MG63 (cell line): Measurements from ENCODE around the gene DTNB. TPM values are rescaled to one million over a fixed set of nuclear protein-coding genes. Genes with fewer than 3 reads are reported as not detected.
"Not testable (repeated sequence)": the region's sequence is repeated elsewhere in the genome, so short reads cannot be mapped to it uniquely, and the experiment has no call there.

Experiments
- DNase-seq: peaks from one replicate; pipeline ENCODE4 v3.0.0-alpha.2; 2020
- H3K27me3 ChIP-seq: fragments of 250-450 bp; sonication (Bioruptor Pico); 2 replicates; pipeline ENCODE4 v1.5.1; 2020; ENCODE audit warnings: mild to moderate bottlenecking, moderate library complexity
- H3K36me3 ChIP-seq: fragments of 250-450 bp; sonication (Bioruptor Pico); 2 replicates; pipeline ENCODE4 v1.5.1; 2020; ENCODE audit warnings: mild to moderate bottlenecking, moderate library complexity
- H3K4me3 ChIP-seq: fragments of 250-450 bp; sonication (Bioruptor Pico); 2 replicates; pipeline ENCODE4 v1.5.1; 2020; ENCODE audit warnings: mild to moderate bottlenecking, moderate library complexity
- H3K9me3 ChIP-seq: fragments of 250-450 bp; sonication (Bioruptor Pico); 2 replicates; pipeline ENCODE4 v1.5.1; 2020; ENCODE audit warnings: mild to moderate bottlenecking, moderate library complexity
- total RNA-seq: library from RNA; depleted of rRNA; stranded (reverse); fragments of >200 nt; shearing (Covaris generic); gene quantifications from 2 replicates; pipeline ENCODE4 v1.2.3, GENCODE V29; 2014; ENCODE audit warnings: low replicate concordance; rRNA removed

Gene DTNB
- total RNA-seq, result 8.2 and 56.7 TPM in 2 replicates

- peak within 1 kb of the TSS; percentile 62 for H3K4me3 ChIP-seq
- no peaks in the 10 kb centered on the region for H3K9me3 ChIP-seq
- H3K27me3 ChIP-seq, result no peaks in the 10 kb centered on the region
- peak; percentile 89 for DNase-seq
- H3K36me3 ChIP-seq, result no peaks in the 10 kb centered on the region
Measured at GRCh38 chr2:25673300-25674076, at the start of gene DTNB. Gene DTNB (minus strand): TSS chr2:25673577. CDS start chr2:25652660, 20,917 bp downstream.

GRCh38 chr2:25722224-25722623 is 48.8 kb upstream of the DTNB start:
- DNase-seq, result no peak
- no peaks in the 10 kb centered on the region for H3K9me3 ChIP-seq

GRCh38 chr2:25720575-25720974 is 47.2 kb upstream of the DTNB start:
- H3K4me3 ChIP-seq, result no peak overlapping the region
- no peak for DNase-seq
- H3K9me3 ChIP-seq, result no peaks in the 10 kb centered on the region
- no peaks in the 10 kb centered on the region for H3K36me3 ChIP-seq
- peaks cover 12% of the 10 kb centered on the region for H3K27me3 ChIP-seq

More at GRCh38 chr2:25722224-25722623, 48.8 kb upstream of the DTNB start:
- peaks cover 12% of the 10 kb centered on the region for H3K27me3 ChIP-seq
- H3K4me3 ChIP-seq, result no peak overlapping the region
- no peaks in the 10 kb centered on the region for H3K36me3 ChIP-seq

GRCh38 chr2:25714740-25715139 is 41.4 kb upstream of the DTNB start:
- H3K4me3 ChIP-seq, result no peak overlapping the region
- H3K9me3 ChIP-seq, result no peaks in the 10 kb centered on the region
- no peaks in the 10 kb centered on the region; the same call in 1 of the 2 replicates for H3K27me3 ChIP-seq
- no peaks in the 10 kb centered on the region for H3K36me3 ChIP-seq
- no peak for DNase-seq

GRCh38 chr2:25712455-25712854 is 39.1 kb upstream of the DTNB start:
- no peak overlapping the region for H3K4me3 ChIP-seq
- H3K27me3 ChIP-seq, result no peaks in the 10 kb centered on the region
- H3K9me3 ChIP-seq, result no peaks in the 10 kb centered on the region
- no peak for DNase-seq
- H3K36me3 ChIP-seq, result no peaks in the 10 kb centered on the region

GRCh38 chr2:25711675-25712354 is 38.4 kb upstream of the DTNB start:
- Histone ChIP-seq H3K27me3 (no peaks in the 10 kb centered on the region), H3K4me3 (0 out of 2 replicates have a peak overlapping the region, but pooled peaks have one; percentile 13), H3K9me3 (no peaks in the 10 kb centered on the region), H3K36me3 (no peaks in the 10 kb centered on the region)
- DNase-seq, result no peak

- H3K36me3 ChIP-seq, result no peaks in the 10 kb centered on the region
- no peak for DNase-seq
- no peak overlapping the region for H3K4me3 ChIP-seq
- H3K9me3 ChIP-seq, result no peaks in the 10 kb centered on the region
- H3K27me3 ChIP-seq, result no peaks in the 10 kb centered on the region
Measured at GRCh38 chr2:25710750-25711149, 37.4 kb upstream of the DTNB start.

- no peak for DNase-seq
- H3K4me3 ChIP-seq, result no peak overlapping the region
- H3K27me3 ChIP-seq, result no peaks in the 10 kb centered on the region
- no peaks in the 10 kb centered on the region for H3K9me3 ChIP-seq
- no peaks in the 10 kb centered on the region for H3K36me3 ChIP-seq
Measured at GRCh38 chr2:25709349-25709748, 36.0 kb upstream of the DTNB start.

- Histone ChIP-seq H3K9me3 (no peaks in the 10 kb centered on the region), H3K4me3 (no peak overlapping the region), H3K36me3 (no peaks in the 10 kb centered on the region), H3K27me3 (no peaks in the 10 kb centered on the region)
- no peak for DNase-seq
Measured at GRCh38 chr2:25707927-25708590, 34.7 kb upstream of the DTNB start.

GRCh38 chr2:25705575-25705974 is 32.2 kb upstream of the DTNB start:
- DNase-seq, H3K36me3 ChIP-seq, H3K4me3 ChIP-seq, H3K27me3 ChIP-seq, H3K9me3 ChIP-seq: not testable (repeated sequence)

GRCh38 chr2:25701801-25702200 is 28.4 kb upstream of the DTNB start:
- no peaks in the 10 kb centered on the region for H3K36me3 ChIP-seq
- H3K27me3 ChIP-seq, result no peaks in the 10 kb centered on the region
- DNase-seq, result no peak
- no peak overlapping the region for H3K4me3 ChIP-seq
- no peaks in the 10 kb centered on the region for H3K9me3 ChIP-seq

GRCh38 chr2:25700221-25700660 is 26.9 kb upstream of the DTNB start:
- no peaks in the 10 kb centered on the region for H3K9me3 ChIP-seq
- no peaks in the 10 kb centered on the region for H3K27me3 ChIP-seq
- H3K4me3 ChIP-seq, result no peak overlapping the region
- DNase-seq, result peak; percentile 29
- no peaks in the 10 kb centered on the region for H3K36me3 ChIP-seq

GRCh38 chr2:25699216-25699615 is 25.8 kb upstream of the DTNB start:
- H3K9me3 ChIP-seq, result no peaks in the 10 kb centered on the region
- H3K27me3 ChIP-seq, result no peaks in the 10 kb centered on the region
- H3K36me3 ChIP-seq, result no peaks in the 10 kb centered on the region
- DNase-seq, result no peak
- no peak overlapping the region for H3K4me3 ChIP-seq

GRCh38 chr2:25698752-25699151 is 25.4 kb upstream of the DTNB start:
- no peaks in the 10 kb centered on the region for H3K27me3 ChIP-seq
- no peak overlapping the region for H3K4me3 ChIP-seq
- no peaks in the 10 kb centered on the region for H3K9me3 ChIP-seq
- no peaks in the 10 kb centered on the region for H3K36me3 ChIP-seq
- DNase-seq, result no peak

- DNase-seq, result no peak
- Histone ChIP-seq H3K9me3 (no peaks in the 10 kb centered on the region), H3K4me3 (no peak overlapping the region), H3K27me3 (no peaks in the 10 kb centered on the region), H3K36me3 (no peaks in the 10 kb centered on the region)
Measured at GRCh38 chr2:25697559-25698341, 24.4 kb upstream of the DTNB start.

GRCh38 chr2:25692737-25693445 is 19.5 kb upstream of the DTNB start:
- Histone ChIP-seq H3K4me3 (no peak overlapping the region), H3K27me3 (no peaks in the 10 kb centered on the region), H3K9me3 (no peaks in the 10 kb centered on the region), H3K36me3 (no peaks in the 10 kb centered on the region)
- no peak for DNase-seq
